Measurements from ENCODE around the gene MED12. TPM values are rescaled to one million over a fixed set of nuclear protein-coding genes. Genes with fewer than 3 reads are reported as not detected.
A peak's percentile ranks its signal among the peaks of the same experiment; 100 is the strongest.
"Not testable (repeated sequence)": the region's sequence is repeated elsewhere in the genome, so short reads cannot be mapped to it uniquely, and the experiment has no call there.

MED12 gene
- total RNA-seq, 4 donors from 2014 or later, result 27.0 to 63.0 (median 39.8) TPM

DNA sequence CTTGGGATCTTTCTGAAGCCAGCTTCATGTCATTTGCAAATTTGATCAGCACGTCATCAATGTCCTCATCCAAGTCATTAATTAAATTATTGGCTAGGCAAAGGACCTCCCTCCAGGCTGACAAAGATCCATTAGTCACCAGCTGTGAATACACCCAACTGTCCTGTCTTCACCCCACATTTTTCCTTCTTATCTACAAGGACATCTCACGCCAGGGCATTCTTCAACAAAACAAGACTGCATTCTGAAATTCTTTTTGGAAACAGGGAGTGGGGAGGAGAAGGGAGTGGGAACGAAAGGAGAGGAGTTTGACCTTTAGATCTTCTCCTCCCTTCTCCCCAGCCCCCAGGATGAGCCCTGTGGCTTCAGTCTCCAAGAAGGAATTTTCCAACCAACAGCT lies 58.9 kb downstream of the MED12 start:
- Histone ChIP-seq H3K27ac (no peak overlapping the region), H3K4me1 (peaks cover 2% of the 10 kb centered on the region)
- DNase-seq (ENCODE audit: low spot score in 2 of 2), result no peak

DNA sequence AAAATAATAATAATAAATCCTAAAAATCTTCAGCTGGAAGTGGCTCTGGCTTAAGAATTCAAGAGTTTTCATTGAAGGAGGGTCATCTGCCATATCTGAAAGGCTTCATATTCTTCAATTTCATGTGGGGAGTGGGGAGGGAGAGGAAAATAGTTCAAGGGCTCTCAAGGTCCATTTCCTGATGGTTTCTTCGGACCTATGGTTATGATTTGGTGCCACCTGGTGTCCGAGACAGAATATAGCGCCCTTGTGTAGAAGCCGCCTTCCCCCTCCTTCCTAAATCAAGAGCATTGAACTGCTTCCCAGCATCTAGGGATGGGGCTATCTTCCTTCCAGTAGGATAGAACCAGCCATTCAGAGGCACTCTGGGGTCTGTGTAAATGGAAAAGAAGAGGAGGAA lies 60.5 kb downstream of the MED12 start:
- TF ChIP-seq POLR2A (IDR thresholded peaks at IDR 0.05), result no peak
- TF ChIP-seq EP300 (IDR thresholded peaks at IDR 0.05), result no peak
- TF ChIP-seq POLR2AphosphoS5 (IDR thresholded peaks at IDR 0.05), result no peak
- TF ChIP-seq, protein P1, sequence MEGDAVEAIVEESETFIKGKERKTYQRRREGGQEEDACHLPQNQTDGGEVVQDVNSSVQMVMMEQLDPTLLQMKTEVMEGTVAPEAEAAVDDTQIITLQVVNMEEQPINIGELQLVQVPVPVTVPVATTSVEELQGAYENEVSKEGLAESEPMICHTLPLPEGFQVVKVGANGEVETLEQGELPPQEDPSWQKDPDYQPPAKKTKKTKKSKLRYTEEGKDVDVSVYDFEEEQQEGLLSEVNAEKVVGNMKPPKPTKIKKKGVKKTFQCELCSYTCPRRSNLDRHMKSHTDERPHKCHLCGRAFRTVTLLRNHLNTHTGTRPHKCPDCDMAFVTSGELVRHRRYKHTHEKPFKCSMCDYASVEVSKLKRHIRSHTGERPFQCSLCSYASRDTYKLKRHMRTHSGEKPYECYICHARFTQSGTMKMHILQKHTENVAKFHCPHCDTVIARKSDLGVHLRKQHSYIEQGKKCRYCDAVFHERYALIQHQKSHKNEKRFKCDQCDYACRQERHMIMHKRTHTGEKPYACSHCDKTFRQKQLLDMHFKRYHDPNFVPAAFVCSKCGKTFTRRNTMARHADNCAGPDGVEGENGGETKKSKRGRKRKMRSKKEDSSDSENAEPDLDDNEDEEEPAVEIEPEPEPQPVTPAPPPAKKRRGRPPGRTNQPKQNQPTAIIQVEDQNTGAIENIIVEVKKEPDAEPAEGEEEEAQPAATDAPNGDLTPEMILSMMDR (IDR thresholded peaks at IDR 0.05), result peak; percentile 36 to 37
- H3K4me3 ChIP-seq, result no peak overlapping the region
- WGBS, result 7% methylated on average over 4 of the region's 4 CpGs
- no peaks in the 10 kb centered on the region for H3K36me3 ChIP-seq
- H3K4me1 ChIP-seq, result peaks cover 8% of the 10 kb centered on the region
- no peaks in the 10 kb centered on the region for H3K27me3 ChIP-seq
- no peak overlapping the region for H3K27ac ChIP-seq
- H3K9me3 ChIP-seq, result no peaks in the 10 kb centered on the region
- DNase-seq (ENCODE audit: low spot score in 2 of 2), result no peak

More for the DNA sequence above, 58.9 kb downstream of the MED12 start:
- Histone ChIP-seq H3K4me3 (no peak overlapping the region), H3K9me3 (no peaks in the 10 kb centered on the region), H3K36me3 (no peaks in the 10 kb centered on the region), H3K27me3 (no peaks in the 10 kb centered on the region)
- TF ChIP-seq POLR2A (IDR thresholded peaks at IDR 0.05) (no peak), EP300 (IDR thresholded peaks at IDR 0.05) (no peak), POLR2AphosphoS5 (IDR thresholded peaks at IDR 0.05) (no peak)
- TF ChIP-seq, protein P1 (IDR thresholded peaks at IDR 0.05), result no peak
- 41% methylated on average over 3 of the region's 3 CpGs for WGBS

DNA sequence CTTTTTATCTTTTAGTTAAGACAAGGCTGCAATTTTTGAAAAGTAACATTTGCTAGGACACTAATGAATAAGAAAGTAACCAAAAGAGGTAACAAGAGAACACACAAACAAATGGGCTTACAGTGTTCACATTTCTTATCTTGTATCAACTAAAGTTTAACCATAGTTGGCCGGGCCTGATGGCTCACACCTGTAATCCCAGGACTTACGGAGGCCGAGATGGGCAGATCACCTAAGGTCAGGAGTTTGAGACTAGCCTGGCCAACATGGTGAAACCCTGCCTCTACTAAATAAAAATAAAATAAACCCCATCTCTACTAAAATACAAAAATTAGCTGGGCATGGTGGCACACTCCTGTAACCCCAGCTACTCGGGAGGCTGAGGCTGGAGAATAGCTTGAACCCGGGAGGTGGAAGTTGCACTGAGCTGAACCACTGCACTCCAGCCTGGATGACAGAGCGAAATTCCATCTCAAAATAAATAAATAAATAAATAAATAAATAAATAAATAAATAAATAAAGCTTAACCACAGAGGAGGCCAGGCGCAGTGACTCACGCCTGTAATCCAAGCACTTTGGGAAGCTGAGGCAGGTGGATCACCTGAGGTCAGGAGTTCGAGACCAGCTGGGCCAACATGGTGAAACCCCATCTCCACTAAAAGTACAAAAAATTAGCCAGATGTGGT lies 62.3 kb downstream of the MED12 start:
- not testable (repeated sequence) for H3K4me1 ChIP-seq; H3K36me3 ChIP-seq; H3K27ac ChIP-seq; H3K4me3 ChIP-seq; H3K9me3 ChIP-seq; H3K27me3 ChIP-seq; DNase-seq (ENCODE audit: low spot score in 2 of 2)
- 88% methylated on average over 9 of the region's 9 CpGs for WGBS

DNA sequence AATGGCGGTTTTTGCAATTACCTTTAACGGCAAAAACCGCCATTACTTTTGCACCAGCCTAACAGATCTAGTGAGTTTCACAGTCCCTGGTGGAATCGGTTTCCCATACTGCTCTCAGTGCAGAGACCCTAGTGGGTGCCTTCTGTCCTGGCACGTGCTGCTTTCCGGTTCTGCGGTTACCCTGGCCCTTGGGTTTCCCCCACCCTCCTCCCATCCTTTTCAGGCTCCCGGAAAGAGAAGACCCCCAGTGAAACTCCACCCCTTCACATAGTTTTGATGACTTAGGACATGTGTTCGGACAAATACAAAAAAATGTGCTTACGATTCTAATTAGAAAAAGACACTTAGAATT lies 63.1 kb downstream of the MED12 start:
- no peak for TF ChIP-seq POLR2A (IDR thresholded peaks at IDR 0.05)
- TF ChIP-seq EP300 (IDR thresholded peaks at IDR 0.05), result no peak
- Histone ChIP-seq H3K27ac (peak overlapping the region; percentile 87), H3K27me3 (no peaks in the 10 kb centered on the region), H3K4me1 (peaks cover 8% of the 10 kb centered on the region), H3K36me3 (no peaks in the 10 kb centered on the region), H3K9me3 (no peaks in the 10 kb centered on the region), H3K4me3 (peak overlapping the region; percentile 50)
- WGBS, result 40% methylated on average over 10 of the region's 10 CpGs
- DNase-seq (ENCODE audit: low spot score in 2 of 2), result no peak

DNA sequence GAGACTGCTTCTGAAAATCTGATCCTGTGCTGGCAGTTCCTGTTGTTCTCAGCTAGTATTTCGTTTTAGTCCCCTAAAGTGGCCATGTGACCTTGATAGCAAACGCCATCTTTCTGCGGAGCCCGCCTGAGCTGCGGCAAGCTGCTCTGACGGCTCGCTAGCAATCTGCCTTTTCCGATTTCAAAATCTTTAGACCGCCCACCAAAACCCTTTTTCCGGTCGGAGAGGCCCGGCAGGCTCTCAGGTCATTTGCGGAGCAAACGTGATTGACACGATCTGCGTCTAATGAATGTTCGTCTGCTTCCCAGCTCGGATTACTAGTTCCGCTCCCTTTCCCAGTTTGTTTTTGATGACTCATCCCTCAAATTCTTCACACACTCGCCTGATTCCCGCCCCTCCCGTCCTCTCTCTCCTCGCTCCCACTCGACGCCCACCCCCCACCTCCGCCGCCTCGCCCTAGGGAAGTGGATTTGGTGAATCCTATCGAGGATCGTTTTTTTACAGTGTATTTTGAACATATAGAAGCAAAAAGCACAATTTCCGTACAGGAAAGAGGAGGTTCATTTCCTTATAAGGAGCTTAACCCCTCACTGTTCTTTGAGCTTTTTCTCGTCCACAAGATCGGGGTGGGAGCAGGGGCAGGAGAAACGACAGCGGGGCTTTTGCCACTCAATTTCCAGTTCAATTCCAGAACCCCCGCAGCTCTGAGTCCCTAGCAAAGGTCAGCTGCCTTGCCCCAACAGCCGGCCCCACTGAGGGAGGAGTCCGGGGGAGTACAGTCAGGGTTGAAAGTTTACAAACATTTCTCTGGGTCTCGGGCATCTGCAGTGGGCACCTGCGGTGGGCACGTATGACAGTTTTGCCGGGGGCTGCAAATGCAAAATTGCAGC lies 63.8 kb downstream of the MED12 start:
- Histone ChIP-seq H3K27me3 (no peaks in the 10 kb centered on the region), H3K27ac (peak overlapping the region; percentile 87), H3K9me3 (no peaks in the 10 kb centered on the region), H3K36me3 (no peaks in the 10 kb centered on the region), H3K4me3 (peak overlapping the region; percentile 50), H3K4me1 (peaks cover 8% of the 10 kb centered on the region)
- 33% methylated on average over 42 of the region's 42 CpGs for WGBS
- no peak for TF ChIP-seq EP300 (IDR thresholded peaks at IDR 0.05)
- TF ChIP-seq POLR2AphosphoS5 (IDR thresholded peaks at IDR 0.05), result peak in 1 of 3 donors; percentile 65
- TF ChIP-seq POLR2A (IDR thresholded peaks at IDR 0.05), result peak in 1 of 2 donors; percentile 31
- TF ChIP-seq, protein P1 (IDR thresholded peaks at IDR 0.05), result no peak
- DNase-seq (ENCODE audit: low spot score in 2 of 2), result peak; percentile 86 to 89

DNA sequence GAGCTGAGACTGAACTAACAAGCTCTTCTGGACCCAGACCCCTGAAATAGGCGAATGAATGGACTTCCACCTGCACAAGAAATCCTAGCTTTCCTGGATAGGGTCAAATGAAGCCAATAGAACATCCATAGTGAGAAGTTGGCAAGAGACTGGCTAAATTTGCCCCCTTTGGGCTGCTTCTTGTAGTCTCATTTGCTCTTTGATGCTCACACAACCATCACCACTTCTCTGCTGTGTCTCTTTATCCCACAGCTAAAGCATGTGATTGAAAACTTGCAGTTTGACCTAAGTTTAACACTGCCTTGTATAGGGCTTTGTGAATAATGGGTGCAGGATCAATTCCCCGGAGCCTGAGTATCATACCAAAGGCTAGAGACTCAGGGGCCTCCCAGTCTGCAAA lies 64.5 kb downstream of the MED12 start:
- Histone ChIP-seq H3K4me1 (peaks cover 8% of the 10 kb centered on the region), H3K9me3 (no peaks in the 10 kb centered on the region), H3K4me3 (peak overlapping the region; percentile 50), H3K27ac (peak overlapping the region; percentile 87), H3K36me3 (no peaks in the 10 kb centered on the region), H3K27me3 (no peaks in the 10 kb centered on the region)
- no peak for DNase-seq (ENCODE audit: low spot score in 2 of 2)
- TF ChIP-seq, protein P1 (IDR thresholded peaks at IDR 0.05), result no peak
- no peak for TF ChIP-seq POLR2AphosphoS5 (IDR thresholded peaks at IDR 0.05)
- no peak for TF ChIP-seq EP300 (IDR thresholded peaks at IDR 0.05)
- no peak for TF ChIP-seq POLR2A (IDR thresholded peaks at IDR 0.05)
- 49% methylated on average over 2 of the region's 2 CpGs for WGBS
